PC-9 (cell line): ENCODE results near the gene CD1B.

Source experiments
- EZH2 ChIP-seq: fragments of 200-600 bp; sonication (generic); IDR thresholded peaks from 2 replicates; pipeline ENCODE4 v1.8.0; 2017; ENCODE audit warnings: antibody characterized with exemption, low read depth
- TF ChIP-seq, protein P1 (sequence below): fragments of 200-600 bp; sonication (generic); conservative IDR thresholded peaks from 2 replicates; pipeline ENCODE4 v1.6.1; 2017; ENCODE audit warnings: mixed run types, antibody characterized with exemption, mild to moderate bottlenecking, moderate library complexity

DNA sequence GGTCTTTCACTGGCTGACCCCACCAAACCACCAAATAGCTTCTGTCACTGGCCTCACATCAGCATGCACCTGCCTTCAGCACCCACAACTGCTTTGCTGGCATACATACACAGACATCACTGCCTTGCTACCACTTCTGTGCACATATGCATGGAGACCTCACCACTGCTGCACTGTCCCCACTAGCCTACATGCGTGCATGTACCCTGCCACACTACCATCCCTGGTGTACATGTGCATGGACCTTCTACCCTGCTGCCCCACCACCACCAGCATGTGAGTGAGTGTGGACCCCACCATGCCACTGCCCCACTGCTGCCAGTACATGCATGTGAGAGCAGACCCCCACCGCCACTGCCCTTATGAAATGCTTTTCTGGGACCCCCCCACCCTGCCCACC, 35.5 kb downstream of the CD1B start:
- TF ChIP-seq, protein P1, sequence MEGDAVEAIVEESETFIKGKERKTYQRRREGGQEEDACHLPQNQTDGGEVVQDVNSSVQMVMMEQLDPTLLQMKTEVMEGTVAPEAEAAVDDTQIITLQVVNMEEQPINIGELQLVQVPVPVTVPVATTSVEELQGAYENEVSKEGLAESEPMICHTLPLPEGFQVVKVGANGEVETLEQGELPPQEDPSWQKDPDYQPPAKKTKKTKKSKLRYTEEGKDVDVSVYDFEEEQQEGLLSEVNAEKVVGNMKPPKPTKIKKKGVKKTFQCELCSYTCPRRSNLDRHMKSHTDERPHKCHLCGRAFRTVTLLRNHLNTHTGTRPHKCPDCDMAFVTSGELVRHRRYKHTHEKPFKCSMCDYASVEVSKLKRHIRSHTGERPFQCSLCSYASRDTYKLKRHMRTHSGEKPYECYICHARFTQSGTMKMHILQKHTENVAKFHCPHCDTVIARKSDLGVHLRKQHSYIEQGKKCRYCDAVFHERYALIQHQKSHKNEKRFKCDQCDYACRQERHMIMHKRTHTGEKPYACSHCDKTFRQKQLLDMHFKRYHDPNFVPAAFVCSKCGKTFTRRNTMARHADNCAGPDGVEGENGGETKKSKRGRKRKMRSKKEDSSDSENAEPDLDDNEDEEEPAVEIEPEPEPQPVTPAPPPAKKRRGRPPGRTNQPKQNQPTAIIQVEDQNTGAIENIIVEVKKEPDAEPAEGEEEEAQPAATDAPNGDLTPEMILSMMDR: no peak
- TF ChIP-seq EZH2: no peak
